ENCODE measurements around the gene CARS1.

CARS1 gene

DNA sequence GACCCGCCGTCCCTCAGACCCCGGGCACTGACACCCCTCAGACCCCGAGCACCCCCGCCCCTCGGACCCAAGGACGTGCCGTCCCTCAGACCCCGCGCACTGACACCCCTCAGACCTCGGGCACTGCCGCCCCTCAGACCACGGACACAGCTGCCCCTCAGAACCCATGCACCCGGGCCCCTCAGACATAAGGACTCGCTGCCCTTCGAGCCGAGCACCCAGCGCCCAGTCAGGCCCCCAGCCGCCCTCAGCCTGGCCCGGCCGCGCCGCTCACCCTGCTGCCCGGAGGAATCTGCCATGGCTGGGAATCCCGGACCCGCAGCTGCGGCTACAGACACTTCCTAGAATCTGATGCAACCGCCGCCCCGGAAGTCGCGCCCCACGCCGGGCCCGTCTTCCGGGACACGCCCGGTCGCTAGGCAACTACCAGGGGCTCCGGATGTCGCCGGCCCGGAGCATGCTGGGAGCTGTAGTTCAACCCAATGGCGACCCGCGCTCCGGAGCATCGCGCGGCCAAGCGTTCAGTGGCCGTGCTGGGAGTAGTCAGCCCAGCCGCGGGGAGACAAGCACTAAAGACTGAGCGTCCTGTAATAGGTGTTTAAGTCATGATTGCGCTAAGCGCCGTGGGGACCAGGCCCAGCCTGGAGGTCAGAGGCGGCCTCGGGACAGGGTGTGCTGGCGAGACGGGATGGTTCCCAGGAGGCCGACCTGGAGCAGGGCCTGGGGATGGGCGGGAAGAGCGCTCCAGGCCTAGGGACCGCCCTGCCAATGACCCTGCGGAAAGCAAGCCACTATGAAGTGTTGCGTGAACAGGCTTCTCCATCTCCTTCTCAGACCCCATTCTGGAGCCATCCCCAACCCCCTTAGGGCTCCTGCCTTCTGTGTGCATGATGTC, at the start of gene CARS1:
TSS of gene CARS1 (minus strand) at position 355 of the 895 bp plus-strand sequence. CDS start at position 299, 56 bp downstream.
- in situ Hi-C loops (cut with HindIII; ENCODE audit: low sequenced_read_pairs): no loop called here

DNA sequence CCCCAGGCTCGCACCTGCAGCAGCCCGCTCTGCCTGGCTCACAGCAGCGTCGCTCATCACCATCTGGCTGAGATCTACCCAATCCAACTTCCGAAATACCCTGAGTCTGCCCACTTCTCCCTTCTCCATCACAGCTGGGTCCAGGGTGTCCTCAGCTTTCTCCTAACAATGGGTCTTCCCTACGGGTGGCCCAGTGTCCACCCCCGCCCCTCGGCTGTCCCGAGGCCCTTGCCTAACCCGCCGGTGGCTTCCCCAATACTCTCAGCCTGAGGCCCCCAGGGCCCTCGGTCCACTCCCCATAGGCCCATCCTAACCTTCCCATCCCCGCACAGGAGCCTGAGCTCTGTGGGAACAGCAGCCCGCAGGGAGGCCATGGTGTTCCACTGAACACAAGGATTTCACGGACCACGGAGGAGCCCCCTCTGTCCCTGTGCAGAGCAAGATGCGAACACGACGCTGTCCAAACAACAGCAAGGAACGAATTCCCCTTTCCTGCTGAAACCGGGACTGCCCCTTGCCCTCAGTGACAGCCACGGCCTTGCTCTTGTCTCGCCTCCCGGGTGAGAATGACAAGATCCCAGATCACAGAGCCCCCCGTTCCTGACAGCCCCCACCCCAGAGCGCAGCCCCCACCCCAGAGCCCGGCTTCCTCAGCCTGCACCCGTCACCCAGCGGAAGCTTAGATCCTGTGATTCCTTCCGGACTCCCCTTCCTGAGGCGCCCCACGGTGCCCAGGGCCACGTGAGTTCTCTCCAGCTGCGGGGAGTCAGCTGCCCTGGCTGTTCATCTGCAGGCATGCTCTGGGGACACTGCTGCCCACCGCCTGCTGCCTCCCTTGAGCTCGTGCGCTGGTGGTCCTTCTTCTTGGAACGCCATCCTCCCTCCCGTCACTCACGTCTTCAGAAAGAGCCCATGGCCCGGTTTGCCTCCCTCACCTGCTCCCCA, 48.8 kb upstream of the CARS1 start:
- in situ Hi-C loops (cut with HindIII; ENCODE audit: low sequenced_read_pairs): no loop called here

DNA sequence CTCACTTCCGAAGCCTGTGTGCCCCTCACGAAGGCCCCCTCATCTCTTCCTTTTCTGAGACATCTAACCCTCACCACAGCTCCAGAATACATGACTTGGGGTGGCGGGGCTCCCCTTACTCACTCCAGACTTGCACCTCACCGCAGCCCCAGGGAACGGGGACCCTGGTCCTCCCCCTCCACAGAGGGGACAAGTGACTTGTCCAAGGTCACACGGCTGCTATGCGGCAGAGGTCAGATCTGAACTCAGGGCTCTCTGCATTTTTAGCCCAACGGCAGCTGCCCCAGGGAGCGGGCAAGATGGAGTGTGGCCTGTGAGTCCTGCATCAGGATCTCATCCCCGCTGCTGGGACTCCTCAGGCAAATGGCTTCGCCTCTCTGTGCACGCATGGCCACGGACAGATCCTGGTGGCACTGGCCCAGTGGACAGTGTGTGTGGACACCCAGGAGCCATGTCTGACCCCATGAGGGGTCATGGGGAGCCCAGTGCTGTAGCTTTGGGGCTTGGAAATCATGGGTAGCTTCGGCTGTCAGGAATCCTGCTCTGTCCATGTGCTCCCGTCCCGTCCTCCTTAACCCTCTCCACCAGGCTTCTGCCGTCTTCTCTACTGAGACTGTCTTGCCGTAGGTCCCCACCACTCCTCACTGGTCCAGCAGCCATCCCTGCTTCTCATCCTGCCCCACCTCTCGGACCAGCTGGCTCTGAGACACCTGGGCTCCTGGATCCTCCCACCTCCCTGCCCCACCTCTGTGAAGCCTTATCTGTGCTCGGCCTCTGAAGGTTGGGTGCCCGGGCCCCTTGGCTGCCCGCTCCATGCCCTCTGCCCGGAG, 48.0 kb upstream of the CARS1 start:
- in situ Hi-C loops (cut with HindIII; ENCODE audit: low sequenced_read_pairs): no loop called here

DNA sequence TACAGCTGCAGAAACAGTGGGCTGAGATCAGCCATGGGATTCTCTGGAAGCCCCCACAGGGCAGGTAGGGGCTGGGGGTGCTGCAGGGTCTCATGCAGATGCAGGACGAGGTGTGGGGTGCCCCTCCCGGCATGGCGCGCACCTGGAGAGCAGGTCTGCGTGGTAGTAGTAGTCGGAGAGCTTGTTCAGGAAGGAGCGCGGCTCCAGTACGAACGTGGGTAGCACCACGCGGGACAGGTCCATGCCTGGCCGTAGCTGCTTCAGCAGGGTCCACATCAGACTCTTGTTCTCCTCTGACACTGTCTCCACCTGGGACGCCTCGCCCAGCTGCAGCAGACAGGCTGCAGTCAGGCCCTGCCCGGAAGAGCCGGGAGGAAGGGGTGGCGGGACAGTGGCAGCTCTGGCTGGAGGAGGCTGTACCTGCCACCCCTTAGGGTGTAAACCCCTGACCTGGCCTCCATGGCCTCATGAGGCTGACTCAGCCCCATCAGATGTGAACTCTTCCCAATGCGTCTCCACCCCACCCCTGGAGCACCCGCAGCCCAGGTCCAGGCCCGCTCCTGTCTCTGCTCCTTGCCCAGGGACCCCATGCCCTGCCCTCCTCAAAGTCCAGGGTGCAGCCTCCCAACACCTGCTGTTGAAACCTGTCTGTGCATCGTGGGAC, 47.0 kb upstream of the CARS1 start:
- in situ Hi-C loops (cut with HindIII; ENCODE audit: low sequenced_read_pairs): no loop called here

DNA sequence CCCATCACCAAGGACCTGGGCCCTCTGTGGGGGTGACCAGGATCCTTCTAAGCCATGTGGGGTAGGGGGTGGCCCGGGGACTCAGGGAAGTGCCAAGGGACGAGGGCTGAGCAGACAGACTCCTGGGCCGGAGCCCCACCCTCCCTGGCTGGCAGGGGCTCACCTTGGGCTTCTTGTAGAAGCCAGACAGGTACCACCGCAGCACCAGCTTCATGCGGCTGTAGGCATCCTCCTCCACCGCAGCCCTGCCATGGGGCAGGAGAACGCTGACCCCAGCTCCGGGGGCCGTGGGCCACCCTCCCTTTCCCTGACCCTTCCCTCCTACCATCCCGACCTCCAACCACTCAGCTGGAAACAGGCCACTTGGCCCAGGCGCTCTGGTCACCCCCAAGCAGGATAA, 45.9 kb upstream of the CARS1 start:
- in situ Hi-C loops (cut with HindIII; ENCODE audit: low sequenced_read_pairs): no loop called here

DNA sequence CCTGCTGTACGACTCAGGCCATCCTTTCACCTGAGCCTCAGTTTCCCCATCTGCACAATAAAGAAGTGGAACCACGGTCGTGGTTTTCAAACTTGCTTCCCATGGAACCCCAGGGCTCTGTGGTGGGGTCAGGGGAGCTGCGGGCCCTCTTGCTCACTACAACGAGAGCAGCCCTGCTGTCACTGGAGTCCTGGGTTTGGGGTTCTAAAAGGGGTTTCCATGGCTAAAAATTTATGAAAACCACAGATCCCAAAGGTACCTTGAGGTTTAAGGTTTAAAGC, 45.4 kb upstream of the CARS1 start:
- in situ Hi-C loops (cut with HindIII; ENCODE audit: low sequenced_read_pairs): no loop called here

DNA sequence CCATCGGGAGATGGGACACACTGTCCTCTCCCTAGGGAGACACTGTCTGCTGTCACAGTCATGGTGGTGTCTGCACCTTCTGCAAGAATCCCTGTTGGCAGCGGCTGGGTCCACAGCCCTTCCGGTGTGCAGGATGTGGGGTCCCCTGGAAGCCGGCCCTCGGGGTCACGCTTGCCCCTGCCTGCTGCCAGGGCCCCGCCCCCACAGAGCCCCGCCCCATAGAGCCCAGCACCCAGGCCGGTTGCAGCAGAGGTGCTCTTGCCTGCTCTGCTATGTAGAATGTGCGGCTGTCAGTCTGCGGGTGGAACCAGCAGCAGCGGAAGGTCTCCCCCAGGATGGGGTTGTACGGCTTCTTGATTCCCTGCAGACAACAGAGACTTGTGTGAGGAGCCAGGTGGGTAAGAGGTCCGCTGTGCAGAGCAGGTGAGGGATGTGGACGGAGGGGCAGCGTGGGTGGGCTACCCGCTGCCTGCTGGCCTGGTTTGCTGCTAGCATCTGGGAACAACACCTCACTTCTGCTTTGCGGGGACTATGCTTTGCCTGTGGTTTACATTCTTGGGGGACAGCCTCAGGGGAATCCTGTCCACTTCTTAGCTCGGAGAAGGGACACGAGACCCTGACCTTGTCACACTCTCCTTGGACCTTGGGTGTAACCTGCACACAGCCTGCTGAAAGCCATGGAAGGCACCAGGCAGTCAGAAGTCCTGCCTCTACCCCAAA, 44.9 kb upstream of the CARS1 start:
- in situ Hi-C loops (cut with HindIII; ENCODE audit: low sequenced_read_pairs): no loop called here

DNA sequence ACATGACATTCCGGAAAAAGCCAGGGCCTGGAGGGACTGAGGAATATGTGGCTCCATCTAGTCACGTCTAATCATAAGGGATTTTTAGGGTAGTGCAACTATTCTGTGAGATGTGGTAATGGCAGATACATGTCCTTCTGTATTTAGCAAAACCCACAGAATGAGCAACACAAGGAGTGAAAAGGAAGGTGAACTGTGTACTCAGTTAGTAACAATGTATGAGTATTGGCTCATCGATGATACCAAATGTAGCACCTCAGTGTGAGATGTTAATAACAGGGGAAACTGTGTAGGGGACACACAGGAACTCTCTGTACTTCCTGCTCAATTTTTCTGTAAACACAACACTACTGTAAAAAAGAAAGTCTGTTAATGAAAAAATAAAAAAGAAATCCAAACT, 42.0 kb upstream of the CARS1 start:
- in situ Hi-C loops (cut with HindIII; ENCODE audit: low sequenced_read_pairs): no loop called here

DNA sequence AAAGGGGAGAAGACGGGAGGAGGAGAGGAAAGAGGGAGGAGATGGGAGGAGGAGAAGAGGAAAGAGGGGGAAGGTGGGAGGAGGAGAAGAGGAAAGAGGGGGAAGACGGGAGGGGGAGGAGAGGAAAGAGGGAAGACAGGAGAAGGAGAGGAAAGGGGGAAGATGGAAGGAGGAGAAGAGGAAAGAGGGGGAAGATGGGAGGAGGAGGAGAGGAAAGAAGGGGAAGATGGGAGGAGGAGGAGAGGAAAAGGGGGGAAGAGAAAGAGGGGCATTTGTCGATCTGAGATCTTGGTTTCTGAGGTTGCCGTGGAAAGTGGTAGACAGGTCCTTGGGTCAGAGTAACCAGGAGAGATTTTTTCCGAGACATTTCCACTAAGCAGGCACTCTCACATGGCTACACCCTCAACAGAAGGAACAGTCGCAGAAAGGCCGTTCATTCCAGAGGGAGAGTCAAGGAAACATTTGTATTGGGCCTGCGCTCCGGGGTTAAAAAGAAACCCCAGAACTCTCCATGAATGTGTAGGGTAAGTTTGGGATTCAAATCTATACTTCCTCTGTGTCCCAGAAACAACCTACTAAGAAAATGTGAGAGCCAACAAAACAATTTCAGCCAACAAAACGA, 39.8 kb upstream of the CARS1 start:
- in situ Hi-C loops (cut with HindIII; ENCODE audit: low sequenced_read_pairs): no loop called here

DNA sequence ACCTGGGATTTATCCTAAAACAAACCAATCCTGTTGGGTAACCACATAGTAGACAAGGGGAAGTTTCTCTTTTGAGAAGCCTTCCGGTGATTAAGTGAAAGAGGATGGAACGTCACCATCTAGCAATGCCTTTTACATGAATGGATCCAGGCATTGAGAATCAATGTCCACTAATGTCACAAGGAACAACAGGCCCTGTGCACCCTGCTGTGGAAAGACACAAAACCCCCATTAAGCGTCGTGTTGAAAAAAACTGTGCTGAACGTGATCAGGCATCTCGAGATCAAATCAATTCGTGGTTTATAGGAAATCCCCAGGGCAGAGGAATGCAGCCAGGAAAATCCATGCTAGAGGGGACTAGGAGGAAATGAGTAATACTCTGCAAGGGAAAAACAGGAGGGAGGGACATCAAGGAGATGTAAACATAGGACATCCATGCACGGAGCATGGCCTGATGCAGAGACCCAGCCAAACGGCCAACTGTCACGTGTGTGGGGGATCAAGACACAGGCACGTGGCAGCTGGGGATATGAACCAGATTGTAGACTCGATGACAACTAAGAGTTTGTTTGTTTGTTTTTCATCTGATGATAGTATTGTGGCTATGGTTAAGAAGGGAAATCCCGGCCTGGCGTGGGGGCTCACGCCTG, 38.6 kb upstream of the CARS1 start:
- in situ Hi-C loops (cut with HindIII; ENCODE audit: low sequenced_read_pairs): no loop called here

DNA sequence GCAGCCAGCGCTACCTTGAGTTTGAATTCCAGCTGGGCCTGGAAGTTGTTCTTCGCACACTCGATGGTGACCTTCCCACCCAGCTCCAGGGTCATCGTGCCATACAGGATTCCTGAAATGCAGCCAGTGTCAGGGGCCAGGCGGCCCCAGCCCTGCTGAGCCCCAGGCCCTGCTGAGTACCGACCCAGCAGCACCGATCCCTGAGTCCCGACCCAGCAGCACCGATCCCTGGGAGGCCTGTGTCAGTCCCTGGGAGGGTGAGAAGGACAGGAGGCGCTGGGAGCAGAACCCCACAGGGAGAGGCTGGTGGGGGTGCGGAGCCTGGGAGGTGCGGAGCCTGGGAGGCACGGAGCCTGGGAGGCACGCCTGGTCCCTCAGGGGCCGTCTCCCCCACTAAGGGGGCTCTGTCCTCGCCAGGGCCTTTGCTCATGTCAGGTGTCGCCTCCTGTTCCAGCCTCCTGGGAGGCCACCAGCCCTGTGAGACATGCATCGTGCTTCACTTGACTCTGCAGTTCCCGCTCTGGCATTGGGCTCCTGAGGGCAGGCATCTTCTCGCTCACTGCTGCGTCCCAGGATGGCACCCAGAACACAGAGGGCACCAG, 37.1 kb upstream of the CARS1 start:
- in situ Hi-C loops (cut with HindIII; ENCODE audit: low sequenced_read_pairs): no loop called here

DNA sequence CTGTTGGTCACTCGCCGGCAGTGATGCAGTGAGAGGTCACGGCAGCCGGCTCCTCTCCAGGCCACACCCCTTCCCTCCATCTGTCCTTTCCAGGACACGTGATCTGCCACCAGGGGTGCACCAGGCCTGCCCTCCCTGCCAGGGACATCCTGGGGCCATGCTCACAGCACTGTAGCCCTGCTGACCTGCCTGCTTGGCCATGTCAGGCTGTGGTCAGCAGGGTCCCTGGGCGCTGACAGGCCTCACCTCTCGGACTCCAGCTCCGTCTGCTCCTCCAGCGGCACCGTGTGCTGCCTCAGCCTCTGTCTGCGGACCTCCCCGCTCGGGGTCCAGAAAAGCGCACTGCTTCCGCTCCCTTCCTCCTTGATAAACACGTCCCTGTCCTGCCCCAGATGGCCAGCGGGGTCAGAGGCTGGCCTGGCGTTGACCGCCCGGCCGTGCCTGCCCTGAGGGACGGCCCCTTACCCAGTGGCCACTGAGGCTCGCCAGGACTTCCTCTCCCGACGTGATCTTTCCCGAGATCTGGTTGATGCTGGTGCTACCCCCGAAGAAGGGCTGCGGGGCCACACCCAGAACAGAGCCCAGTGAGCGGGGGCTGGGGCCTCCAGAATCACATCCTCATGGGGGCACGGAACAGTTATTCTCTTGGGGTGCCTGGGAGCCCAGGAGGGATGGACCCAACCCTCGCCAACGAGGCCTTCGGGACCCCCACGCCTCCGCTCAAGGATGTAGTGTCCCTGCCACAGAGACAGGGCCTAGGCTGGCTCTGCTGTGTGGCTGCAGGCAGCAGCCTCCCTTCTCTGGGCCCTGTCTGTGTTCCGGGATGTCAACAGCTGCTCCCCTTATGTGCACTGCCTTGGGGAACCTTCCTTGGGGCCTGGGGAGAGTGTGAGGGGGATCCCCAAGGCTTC, 36.3 kb upstream of the CARS1 start:
- in situ Hi-C loops (cut with HindIII; ENCODE audit: low sequenced_read_pairs): no loop called here

DNA sequence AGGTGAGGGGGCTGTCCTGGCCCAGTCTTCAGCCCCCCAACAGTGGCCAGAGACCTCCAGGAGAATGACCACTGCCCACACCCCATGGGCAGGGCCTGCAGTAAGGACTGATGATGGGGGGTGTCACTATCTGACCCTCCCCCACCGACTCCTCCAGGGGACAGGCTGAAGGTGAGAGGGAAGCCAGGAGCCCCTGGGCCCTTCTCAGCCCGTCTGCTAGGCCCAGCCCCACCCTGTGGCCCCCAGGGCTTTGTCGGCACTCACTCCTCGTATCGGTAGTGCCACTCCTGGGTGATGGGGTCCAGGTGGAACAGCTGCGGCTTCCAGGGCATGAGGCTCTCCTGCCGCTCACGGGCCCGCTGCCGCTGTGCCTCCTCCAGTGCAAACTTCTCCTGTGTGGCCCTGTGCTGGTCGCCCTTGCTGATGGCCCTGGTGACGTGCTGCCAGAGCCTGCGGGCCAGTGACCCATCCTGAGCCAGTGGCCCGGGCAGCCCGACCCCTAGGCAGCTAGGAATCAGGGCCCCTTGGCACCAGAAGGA, 35.4 kb upstream of the CARS1 start:
- in situ Hi-C loops (cut with HindIII; ENCODE audit: low sequenced_read_pairs): no loop called here

DNA sequence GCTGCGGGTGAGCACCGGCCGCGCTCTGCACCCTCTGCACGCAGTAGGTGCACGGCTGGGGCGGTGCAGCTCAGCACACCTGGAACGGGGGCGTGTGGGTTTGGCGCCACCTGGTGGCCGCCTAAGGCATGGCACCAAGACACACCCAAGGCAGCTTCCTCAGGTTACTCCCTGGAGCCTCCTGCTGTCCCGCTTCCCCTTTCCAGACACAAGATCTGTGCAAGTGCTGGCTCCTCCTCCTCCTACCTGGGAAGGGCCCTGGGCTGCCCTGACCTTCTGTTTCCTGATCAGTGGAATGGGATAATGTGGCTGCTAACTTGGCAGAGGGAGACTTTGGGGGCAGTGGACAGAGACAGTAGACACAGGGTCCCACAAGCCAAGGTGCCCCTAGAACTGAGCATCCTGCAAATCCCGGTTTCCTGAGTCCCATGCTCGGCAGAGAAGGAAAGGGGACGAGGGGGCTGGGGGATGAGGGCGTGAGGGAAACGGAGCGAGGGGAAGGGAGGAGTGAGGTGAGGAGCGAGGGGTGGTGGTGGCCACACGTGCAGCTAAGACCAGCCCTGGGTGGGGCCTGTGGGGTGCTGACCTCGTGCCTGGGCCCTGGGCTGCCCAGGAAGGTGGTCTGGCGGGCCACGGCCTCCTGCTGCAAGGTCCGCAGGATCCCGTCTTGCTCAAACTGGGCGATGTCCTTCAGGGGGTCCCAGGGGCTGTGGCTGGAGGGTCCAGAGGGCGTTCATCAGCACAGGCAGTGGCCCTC, 34.8 kb upstream of the CARS1 start:
- in situ Hi-C loops (cut with HindIII; ENCODE audit: low sequenced_read_pairs): no loop called here

DNA sequence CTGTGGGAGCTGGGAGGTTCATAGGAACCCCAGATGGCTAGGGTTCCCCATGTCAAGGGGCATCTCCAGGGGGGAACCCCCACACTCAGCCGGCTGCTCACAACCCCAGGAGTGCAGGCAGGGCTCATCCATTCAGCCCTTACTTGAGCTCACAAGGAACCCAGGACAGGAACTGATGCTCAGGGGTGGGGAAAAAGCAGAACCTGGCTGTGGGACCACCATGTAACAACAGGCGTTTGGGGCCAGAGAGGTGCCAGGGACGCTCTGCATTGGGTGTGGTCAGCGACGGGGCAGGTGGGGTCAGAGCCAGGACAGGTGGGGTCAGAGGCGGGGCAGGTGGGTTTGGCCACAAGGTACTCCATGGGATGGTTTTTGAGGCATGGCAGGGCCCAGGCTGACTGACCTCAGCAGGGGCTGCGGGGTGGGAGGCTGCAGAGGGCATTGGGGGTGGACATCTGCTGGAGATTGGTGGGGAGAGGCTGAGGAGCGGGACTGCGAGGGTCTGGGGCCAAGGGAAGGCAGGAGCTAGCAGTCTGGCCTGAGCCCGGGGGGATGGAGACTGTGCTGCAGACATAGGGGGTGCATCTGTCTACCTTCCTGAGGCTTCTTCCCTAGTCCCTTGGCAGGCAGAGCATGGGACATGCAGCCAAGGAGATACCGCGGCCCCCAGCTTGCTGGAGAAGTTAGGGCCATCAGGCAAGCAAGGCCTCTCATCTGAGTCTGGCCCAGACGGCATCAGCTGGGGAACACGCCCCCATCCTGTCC, 34.0 kb upstream of the CARS1 start:
- in situ Hi-C loops (cut with HindIII; ENCODE audit: low sequenced_read_pairs): no loop called here
